NCI-H2171 (cell line): ENCODE data around the gene KRT79.

Experiments
- DNase-seq: peaks from one replicate; lab custom pipeline; 2025; lab: John Stamatoyannopoulos, UW

Gene KRT79

GRCh38 chr12:52835271-52836041 lies 1.3 kb upstream of the KRT79 start:
- no peak for DNase-seq

GRCh38 chr12:52834727-52835001 lies 553 bp upstream of the KRT79 start:
- DNase-seq: no peak

GRCh38 chr12:52832985-52833905 lies 866 bp downstream of the KRT79 start:
- no peak for DNase-seq

- no peak for DNase-seq
Measured at GRCh38 chr12:52832451-52832850, 1.7 kb downstream of the KRT79 start.

- no peak for DNase-seq
Measured at GRCh38 chr12:52831251-52831650, 2.9 kb downstream of the KRT79 start.

- DNase-seq: no peak
Measured at GRCh38 chr12:52829986-52830770, 3.9 kb downstream of the KRT79 start.

GRCh38 chr12:52828591-52829021 lies 5.5 kb downstream of the KRT79 start:
- no peak for DNase-seq

GRCh38 chr12:52828156-52828555 lies 6.0 kb downstream of the KRT79 start:
- DNase-seq: no peak

- DNase-seq: no peak
Measured at GRCh38 chr12:52827499-52828090, 6.5 kb downstream of the KRT79 start.

- DNase-seq: no peak
Measured at GRCh38 chr12:52826611-52827498, 7.3 kb downstream of the KRT79 start.

GRCh38 chr12:52825961-52826360 lies 8.2 kb downstream of the KRT79 start:
- no peak for DNase-seq

GRCh38 chr12:52824741-52825410 lies 9.2 kb downstream of the KRT79 start:
- DNase-seq: no peak

GRCh38 chr12:52823761-52824450 lies 10.2 kb downstream of the KRT79 start:
- DNase-seq: no peak

- no peak for DNase-seq
Measured at GRCh38 chr12:52822771-52823510, 11.2 kb downstream of the KRT79 start.

- no peak for DNase-seq
Measured at GRCh38 chr12:52821826-52822660, 12.1 kb downstream of the KRT79 start.

GRCh38 chr12:52821071-52821730 lies 12.9 kb downstream of the KRT79 start:
- no peak for DNase-seq

GRCh38 chr12:52820521-52820920 lies 13.6 kb downstream of the KRT79 start:
- no peak for DNase-seq
